K562 (cell line): ENCODE results near the gene RABL6. TPM values are rescaled to one million over a fixed set of nuclear protein-coding genes. Genes with fewer than 3 reads are reported as not detected.

ENCODE experiments used
- ARHGAP35 ChIP-seq: fragments of 450-650 bp; IDR thresholded peaks from 2 replicates; pipeline ENCODE4 v1.6.1; 2018; ENCODE audit not compliant: partially characterized antibody
- BRD9 ChIP-seq: fragments of 450-650 bp; IDR thresholded peaks from 2 replicates; pipeline ENCODE4 v1.6.1; 2018; ENCODE audit warnings: low read depth; ENCODE audit not compliant: partially characterized antibody
- CXXC5 ChIP-seq: fragments of 250-450 bp; sonication (Bioruptor Pico); IDR thresholded peaks from 2 replicates; pipeline ENCODE4 v1.8.0; 2022; ENCODE audit warnings: inconsistent platforms, mild to moderate bottlenecking, moderate library complexity
- DACH1 ChIP-seq: fragments of 450-650 bp; IDR thresholded peaks from 2 replicates; pipeline ENCODE4 v1.6.1; 2018; ENCODE audit not compliant: partially characterized antibody
- GABPA ChIP-seq: fragments of 200-800 bp; sonication (Bioruptor generic); conservative IDR thresholded peaks from 2 replicates; pipeline ENCODE4 v1.6.1; 2016; ENCODE audit warnings: low read depth, missing genetic modification characterization, missing compliant biosample characterization
- HNRNPLL ChIP-seq: fragments of 200-400 bp; formaldehyde crosslinking; IDR thresholded peaks from 2 replicates; pipeline ENCODE4 v1.6.1; 2017; ENCODE audit warnings: low read length, low read depth, mild to moderate bottlenecking; ENCODE audit not compliant: poor library complexity, severe bottlenecking
- IRF2 ChIP-seq: sonication (generic); formaldehyde crosslinking; IDR thresholded peaks from 2 replicates; pipeline ENCODE4 v1.8.1; 2022; ENCODE audit warnings: mild to moderate bottlenecking, missing genetic modification reagents
- JUNB ChIP-seq: fragments of 450-650 bp; formaldehyde crosslinking; conservative IDR thresholded peaks from 2 replicates; pipeline ENCODE4 v1.4.0; 2020; ENCODE audit warnings: mild to moderate bottlenecking
- LCOR ChIP-seq: sonication (generic); formaldehyde crosslinking; IDR thresholded peaks from 2 replicates; pipeline ENCODE4 v1.8.0; 2022; ENCODE audit warnings: mild to moderate bottlenecking, missing genetic modification reagents
- MAFK ChIP-seq: IDR thresholded peaks from 2 replicates; pipeline ENCODE4 v1.6.1; 2011; ENCODE audit warnings: low read length, improper control_type of control experiment
- NFE2L1 ChIP-seq: fragments of 450-650 bp; IDR thresholded peaks from 2 replicates; pipeline ENCODE4 v1.6.1; 2016; ENCODE audit warnings: missing genetic modification characterization, low read depth, mild to moderate bottlenecking, missing compliant biosample characterization, moderate library complexity, borderline replicate concordance
- NR3C1 ChIP-seq: sonication (generic); formaldehyde crosslinking; IDR thresholded peaks from 2 replicates; pipeline ENCODE4 v1.8.1; 2022; ENCODE audit warnings: missing genetic modification reagents
- TAF1 ChIP-seq: IDR thresholded peaks from 2 replicates; pipeline ENCODE4 v1.6.1; 2011; ENCODE audit warnings: mild to moderate bottlenecking, low read length, moderate library complexity; ENCODE audit not compliant: insufficient read depth, control insufficient read depth, severe bottlenecking; ENCODE audit errors: extremely low read depth
- TCF7 ChIP-seq: sonication (generic); IDR thresholded peaks from 2 replicates; pipeline ENCODE4 v1.6.1; 2016; ENCODE audit warnings: antibody characterized with exemption, borderline replicate concordance
- TRIM24 ChIP-seq, 2 experiments: fragments of 450-650 bp; IDR thresholded peaks; 2 replicates each; pipeline ENCODE4 v1.6.1; 2016
- TSC22D4 ChIP-seq: fragments of 450-650 bp; IDR thresholded peaks from 2 replicates; pipeline ENCODE4 v1.6.1; 2016; ENCODE audit warnings: missing genetic modification characterization, missing biosample characterization, control low read depth
- XRCC3 ChIP-seq: fragments of 450-650 bp; IDR thresholded peaks from 2 replicates; pipeline ENCODE4 v1.6.1; 2017; ENCODE audit warnings: mild to moderate bottlenecking, moderate library complexity
- ZBED1 ChIP-seq: IDR thresholded peaks from 2 replicates; pipeline ENCODE4 v1.6.1; 2014
- ZNF717 ChIP-seq: fragments of 250-450 bp; sonication (Bioruptor Pico); IDR thresholded peaks from 2 replicates; pipeline ENCODE4 v1.5.0; 2021
- polyA plus RNA-seq, 8 experiments: library from polyadenylated mRNA; depleted of rRNA in 4 of 8; stranded (reverse) in 5 of 8; unstranded in 3 of 8; fragments of >200 nt; fragmentation: Nextera tagmentation in 2 of 8; fragmentation: Illumina TruSeq in 1 of 8; extraction: Ambion mirVana in 2 of 8; extraction: Trizol in 1 of 8; gene quantifications; 2 replicates each; pipeline versions ENCODE4 v1.2.1 to v1.2.3, GENCODE V29; 2011 to 2014; ENCODE audit warnings: inconsistent platforms in 1 of 8, missing spikeins in 1 of 8
- total RNA-seq, 7 experiments: library from RNA; depleted of rRNA in 6 of 7; stranded (reverse); fragments of >200 nt in 6 of 7; fragmentation: Illumina TruSeq in 2 of 7; extraction: Trizol in 2 of 7; gene quantifications; 2 replicates each; pipeline versions ENCODE4 v1.2.1 to v1.2.3, GENCODE V29; 2011 to 2021; ENCODE audit warnings: low replicate concordance in 1 of 7
- TF ChIP-seq, protein P1 (sequence below): fragments of 450-650 bp; IDR thresholded peaks from 2 replicates; pipeline ENCODE4 v1.6.1; 2016
- TF ChIP-seq, protein P2 (sequence below): fragments of 250-450 bp; sonication (Bioruptor Pico); IDR thresholded peaks from 2 replicates; pipeline ENCODE4 v1.5.0; 2020; ENCODE audit warnings: mild to moderate bottlenecking

The RABL6 gene
- total and polyA plus RNA-seq, 9 of the 15 experiments (the other 6 are each of a cell fraction or from before 2014, with no cell fraction given), result 5.6 to 181 (median 84.5) TPM

DNA sequence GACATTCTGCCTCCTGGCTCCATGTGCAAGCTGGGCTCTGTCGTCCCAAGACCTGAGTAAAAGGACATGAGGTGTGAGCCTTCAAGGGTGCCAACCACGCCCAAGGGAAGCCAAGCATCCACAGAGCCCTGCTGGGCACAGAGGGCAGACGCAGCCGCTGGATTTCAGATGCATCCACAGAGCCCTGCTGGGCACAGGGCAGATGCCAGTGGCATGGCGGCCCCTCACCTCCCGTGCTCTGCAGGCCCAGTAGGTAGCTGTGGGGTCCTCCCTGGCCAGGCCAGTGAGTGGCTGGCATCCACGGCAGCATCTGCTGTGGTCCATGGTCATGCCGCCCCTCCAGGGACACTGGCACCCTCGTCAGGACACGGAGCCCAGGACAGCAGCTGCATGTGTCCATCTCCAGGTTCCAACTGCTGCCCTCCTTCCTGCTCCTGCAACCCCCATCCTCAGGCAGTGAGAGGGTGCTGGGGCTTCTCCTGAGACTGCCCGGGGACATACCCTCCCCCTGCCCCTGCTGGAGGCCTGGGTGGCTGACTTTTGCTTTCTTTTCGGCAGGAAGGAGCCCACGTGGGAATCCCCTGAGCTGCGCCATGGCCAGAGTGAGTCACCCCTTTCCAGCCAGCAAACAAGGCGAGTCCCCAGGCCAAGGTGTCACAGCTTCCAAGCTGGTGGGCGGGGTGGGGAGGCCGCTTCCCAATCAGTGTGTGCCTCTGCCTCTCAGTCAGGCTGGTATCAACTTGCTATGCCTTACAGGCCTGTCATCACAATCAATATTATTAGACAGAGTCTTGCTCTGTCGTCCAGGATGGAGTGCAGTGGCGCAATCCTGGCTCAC lies 74.6 kb downstream of the RABL6 start (continued):
- TF ChIP-seq TRIM24 (IDR thresholded peaks at IDR 0.05) (no peak), MAFK (no peak), ZNF717 (CRISPR knock-in tag) (no peak), NR3C1 (CRISPR knock-in tag) (no peak), LCOR (CRISPR knock-in tag) (no peak), IRF2 (CRISPR knock-in tag) (no peak), DACH1 (no peak), NFE2L1 (tag) (no peak), TSC22D4 (tag) (no peak), ZBED1 (no peak), TAF1 (no peak), JUNB (CRISPR knock-in tag) (no peak), GABPA (no peak), ARHGAP35 (no peak), TCF7 (no peak), HNRNPLL (no peak), BRD9 (no peak), XRCC3 (no peak), CXXC5 (CRISPR knock-in tag) (no peak)
- TF ChIP-seq, protein P1, sequence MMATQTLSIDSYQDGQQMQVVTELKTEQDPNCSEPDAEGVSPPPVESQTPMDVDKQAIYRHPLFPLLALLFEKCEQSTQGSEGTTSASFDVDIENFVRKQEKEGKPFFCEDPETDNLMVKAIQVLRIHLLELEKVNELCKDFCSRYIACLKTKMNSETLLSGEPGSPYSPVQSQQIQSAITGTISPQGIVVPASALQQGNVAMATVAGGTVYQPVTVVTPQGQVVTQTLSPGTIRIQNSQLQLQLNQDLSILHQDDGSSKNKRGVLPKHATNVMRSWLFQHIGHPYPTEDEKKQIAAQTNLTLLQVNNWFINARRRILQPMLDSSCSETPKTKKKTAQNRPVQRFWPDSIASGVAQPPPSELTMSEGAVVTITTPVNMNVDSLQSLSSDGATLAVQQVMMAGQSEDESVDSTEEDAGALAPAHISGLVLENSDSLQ, result peak; percentile 19; the same call in 1 of the 2 replicates
- TF ChIP-seq, protein P2, sequence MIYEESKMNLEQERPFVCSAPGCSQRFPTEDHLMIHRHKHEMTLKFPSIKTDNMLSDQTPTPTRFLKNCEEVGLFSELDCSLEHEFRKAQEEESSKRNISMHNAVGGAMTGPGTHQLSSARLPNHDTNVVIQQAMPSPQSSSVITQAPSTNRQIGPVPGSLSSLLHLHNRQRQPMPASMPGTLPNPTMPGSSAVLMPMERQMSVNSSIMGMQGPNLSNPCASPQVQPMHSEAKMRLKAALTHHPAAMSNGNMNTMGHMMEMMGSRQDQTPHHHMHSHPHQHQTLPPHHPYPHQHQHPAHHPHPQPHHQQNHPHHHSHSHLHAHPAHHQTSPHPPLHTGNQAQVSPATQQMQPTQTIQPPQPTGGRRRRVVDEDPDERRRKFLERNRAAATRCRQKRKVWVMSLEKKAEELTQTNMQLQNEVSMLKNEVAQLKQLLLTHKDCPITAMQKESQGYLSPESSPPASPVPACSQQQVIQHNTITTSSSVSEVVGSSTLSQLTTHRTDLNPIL, result no peak
